Right cardiac atrium (tissue), 5 donors: ENCODE data around the gene CRTAC1. TPM values are rescaled to one million over a fixed set of nuclear protein-coding genes. Genes with fewer than 3 reads are reported as not detected.

Experiments
- ATAC-seq, 2 donors: fragments of 200-7000 bp; cut with Tn5 transposase; one replicate each; pipeline versions ENCODE4 v1.8.0 to v1.9.1; 2020; ENCODE audit warnings: moderate library complexity in 2 of 2, mild to moderate bottlenecking in 1 of 2
- DNase-seq, 3 donors: peaks; one replicate each; pipeline ENCODE4 v3.0.0-alpha.2; 2020
- H3K27ac ChIP-seq: one replicate; pipeline ENCODE4 v1.5.1; 2013; ENCODE audit warnings: mild to moderate bottlenecking, low read length, control low read depth, moderate library complexity
- H3K27me3 ChIP-seq: one replicate; pipeline ENCODE4 v1.6.1; 2013; ENCODE audit not compliant: control insufficient read depth, insufficient read depth
- H3K4me1 ChIP-seq: one replicate; pipeline ENCODE4 v1.6.1; 2013; ENCODE audit warnings: low read length; ENCODE audit not compliant: control insufficient read depth, insufficient read depth
- H3K4me3 ChIP-seq: one replicate; pipeline ENCODE4 v1.5.1; 2013; ENCODE audit warnings: low read length, control low read depth
- H3K9me3 ChIP-seq: one replicate; pipeline ENCODE4 v1.6.1; 2013; ENCODE audit warnings: low read length; ENCODE audit not compliant: control insufficient read depth
- WGBS: extraction: QIAGEN DNeasy Blood & Tissue Kit; methylation state at CpG from one replicate; pipeline ENCODE4 v1.1.7; 2013; 5-methylcytosine and 5-hydroxymethylcytosine counted together
- intact Hi-C, 4 donors: fragments of 100-400 bp; cut with DNase I; formaldehyde crosslinking; loops; one replicate each; pipeline versions ENCODE4 v1.11.0 to v1.14.0; 2022 to 2023
- polyA plus RNA-seq: library from polyadenylated mRNA; stranded (reverse); fragments of 200-250 nt; gene quantifications from one replicate; pipeline ENCODE4 v1.2.3, GENCODE V29; 2013
- total RNA-seq, 4 donors: library from RNA; stranded (reverse); fragmentation: NEBNext Ultra II Directional; extraction: Animal tissue kit (Norgen Biotek cat#: 25700); gene quantifications; one replicate each; pipeline ENCODE4 v1.2.1, GENCODE V29; 2021
- donor health status: healthy with polysubstance abuse.
- donor health status: DM: no; HTN: yes; CAD: no.
- donor health status: DM: no; HTN: no; CAD: no.
- donor health status: DM: no; HTN: yes; CAD: no; lungs with severe emphysema.
- donor health status: DM: yes; HTN: yes; CAD: no.

CRTAC1 gene
- total and polyA plus RNA-seq, 5 donors: 7.3 to 38.2 (median 12.9) TPM

- ATAC-seq: peak; percentile 92 to 93
- Histone ChIP-seq H3K4me1 (no peaks in the 10 kb centered on the region), H3K27ac (peak overlapping the region; percentile 6), H3K9me3 (no peaks in the 10 kb centered on the region), H3K27me3 (no peaks in the 10 kb centered on the region), H3K4me3 (no peak overlapping the region)
- WGBS: 11% methylated on average over 19 of the region's 19 CpGs
- peak; percentile 82 to 92 (median 91) for DNase-seq
- intact Hi-C loops: loop anchor here (2.0 to 10.0 kb wide), 6 partner anchors 75 to 115 kb away; no protein-coding TSS in a partner anchor
Observed at GRCh38 chr10:97869091-97870042, 161.1 kb downstream of the CRTAC1 start.

GRCh38 chr10:97868134-97868685 lies 162.2 kb downstream of the CRTAC1 start:
- no peaks in the 10 kb centered on the region for H3K4me1 ChIP-seq
- H3K27me3 ChIP-seq: no peaks in the 10 kb centered on the region
- H3K9me3 ChIP-seq: no peaks in the 10 kb centered on the region
- H3K27ac ChIP-seq: no peak overlapping the region
- no peak for ATAC-seq
- no peak overlapping the region for H3K4me3 ChIP-seq
- no peak for DNase-seq
- intact Hi-C loops: loop anchor here in 2 of 4 donors (2.0 to 10.0 kb wide), 3 partner anchors 73 to 113 kb away; no protein-coding TSS in a partner anchor
- WGBS: 78% methylated on average over 4 of the region's 4 CpGs

- intact Hi-C loops: loop anchor here in 2 of 4 donors (10.0 kb wide), 2 partner anchors 73 to 113 kb away; no protein-coding TSS in a partner anchor
- DNase-seq: no peak
- ATAC-seq: no peak
- H3K27me3 ChIP-seq: no peaks in the 10 kb centered on the region
- no peak overlapping the region for H3K27ac ChIP-seq
- H3K4me3 ChIP-seq: no peak overlapping the region
- no peaks in the 10 kb centered on the region for H3K9me3 ChIP-seq
- WGBS: 90% methylated on average over 10 of the region's 10 CpGs
- no peaks in the 10 kb centered on the region for H3K4me1 ChIP-seq
Observed at GRCh38 chr10:97867220-97867800, 163.1 kb downstream of the CRTAC1 start.

- H3K9me3 ChIP-seq: no peaks in the 10 kb centered on the region
- H3K27me3 ChIP-seq: no peaks in the 10 kb centered on the region
- intact Hi-C loops: loop anchor here in 2 of 4 donors (10.0 kb wide), 2 partner anchors 72 to 112 kb away; no protein-coding TSS in a partner anchor
- 92% methylated on average over 10 of the region's 10 CpGs for WGBS
- H3K4me1 ChIP-seq: no peaks in the 10 kb centered on the region
- no peak overlapping the region for H3K27ac ChIP-seq
- DNase-seq: no peak
- no peak for ATAC-seq
- no peak overlapping the region for H3K4me3 ChIP-seq
Observed at GRCh38 chr10:97866524-97867219, 163.7 kb downstream of the CRTAC1 start.

- 66% methylated on average over 18 of the region's 18 CpGs for WGBS
- no peak for ATAC-seq
- no peak overlapping the region for H3K27ac ChIP-seq
- DNase-seq: no peak
- H3K4me3 ChIP-seq: no peak overlapping the region
- no peaks in the 10 kb centered on the region for H3K9me3 ChIP-seq
- no peaks in the 10 kb centered on the region for H3K4me1 ChIP-seq
- no peaks in the 10 kb centered on the region for H3K27me3 ChIP-seq
- intact Hi-C loops: loop anchor here in 2 of 4 donors (10.0 kb wide), 2 partner anchors 71 to 111 kb away; no protein-coding TSS in a partner anchor
Observed at GRCh38 chr10:97865488-97865887, 164.9 kb downstream of the CRTAC1 start.

- Histone ChIP-seq H3K27me3 (no peaks in the 10 kb centered on the region), H3K9me3 (no peaks in the 10 kb centered on the region), H3K27ac (no peak overlapping the region), H3K4me3 (no peak overlapping the region), H3K4me1 (no peaks in the 10 kb centered on the region)
- DNase-seq: no peak
- intact Hi-C loops: loop anchor here in 3 of 4 donors (5.0 to 10.0 kb wide), 3 partner anchors 69 to 109 kb away; no protein-coding TSS in a partner anchor
- WGBS: 88% methylated on average over 11 of the region's 11 CpGs
- ATAC-seq: no peak
Observed at GRCh38 chr10:97863808-97864207, 166.6 kb downstream of the CRTAC1 start.

GRCh38 chr10:97861924-97862323 lies 168.5 kb downstream of the CRTAC1 start:
- no peaks in the 10 kb centered on the region for H3K4me1 ChIP-seq
- no peak overlapping the region for H3K27ac ChIP-seq
- H3K27me3 ChIP-seq: no peaks in the 10 kb centered on the region
- intact Hi-C loops: loop anchor here in 3 of 4 donors (5.0 to 10.0 kb wide), 3 partner anchors 67 to 107 kb away; no protein-coding TSS in a partner anchor
- DNase-seq (no peak), ATAC-seq (peak in 1 of 2 donors; percentile 10)
- WGBS: 17% methylated on average over 1 of the region's 1 CpG
- no peaks in the 10 kb centered on the region for H3K9me3 ChIP-seq
- H3K4me3 ChIP-seq: no peak overlapping the region

GRCh38 chr10:97861097-97861750 lies 169.2 kb downstream of the CRTAC1 start:
- H3K9me3 ChIP-seq: no peaks in the 10 kb centered on the region
- intact Hi-C loops: loop anchor here in 3 of 4 donors (5.0 to 10.0 kb wide), 3 partner anchors 66 to 106 kb away; no protein-coding TSS in a partner anchor
- 72% methylated on average over 3 of the region's 3 CpGs for WGBS
- H3K27me3 ChIP-seq: no peaks in the 10 kb centered on the region
- ATAC-seq (peak; percentile 46 to 53), DNase-seq (no peak)
- no peak overlapping the region for H3K27ac ChIP-seq
- no peak overlapping the region for H3K4me3 ChIP-seq
- no peaks in the 10 kb centered on the region for H3K4me1 ChIP-seq

GRCh38 chr10:97858001-97858439 lies 172.4 kb downstream of the CRTAC1 start:
- DNase-seq (no peak), ATAC-seq (no peak)
- no peaks in the 10 kb centered on the region for H3K27me3 ChIP-seq
- H3K27ac ChIP-seq: no peak overlapping the region
- WGBS: 59% methylated on average over 1 of the region's 1 CpG
- no peak overlapping the region for H3K4me3 ChIP-seq
- intact Hi-C loops: no loop called here
- no peaks in the 10 kb centered on the region for H3K9me3 ChIP-seq
- no peaks in the 10 kb centered on the region for H3K4me1 ChIP-seq

- Histone ChIP-seq H3K4me3 (no peak overlapping the region), H3K4me1 (peaks cover 3% of the 10 kb centered on the region), H3K9me3 (no peaks in the 10 kb centered on the region), H3K27ac (no peak overlapping the region), H3K27me3 (no peaks in the 10 kb centered on the region)
- no peak for ATAC-seq
- WGBS: 89% methylated on average over 3 of the region's 3 CpGs
- intact Hi-C loops: no loop called here
- DNase-seq: no peak
Observed at GRCh38 chr10:97854743-97855142, 175.7 kb downstream of the CRTAC1 start.
